NCI-H2227 treated with DMSO at 0.1 percent for 48 hours (cell line): ENCODE data around the gene RAB4B.
A peak's percentile ranks its signal among the peaks of the same experiment; 100 is the strongest.
"Not testable (repeated sequence)": the region's sequence is repeated elsewhere in the genome, so short reads cannot be mapped to it uniquely, and the experiment has no call there.

Source experiments
- DNase-seq: peaks from one replicate; lab custom pipeline; 2025; lab: John Stamatoyannopoulos, UW

Gene RAB4B

DNA sequence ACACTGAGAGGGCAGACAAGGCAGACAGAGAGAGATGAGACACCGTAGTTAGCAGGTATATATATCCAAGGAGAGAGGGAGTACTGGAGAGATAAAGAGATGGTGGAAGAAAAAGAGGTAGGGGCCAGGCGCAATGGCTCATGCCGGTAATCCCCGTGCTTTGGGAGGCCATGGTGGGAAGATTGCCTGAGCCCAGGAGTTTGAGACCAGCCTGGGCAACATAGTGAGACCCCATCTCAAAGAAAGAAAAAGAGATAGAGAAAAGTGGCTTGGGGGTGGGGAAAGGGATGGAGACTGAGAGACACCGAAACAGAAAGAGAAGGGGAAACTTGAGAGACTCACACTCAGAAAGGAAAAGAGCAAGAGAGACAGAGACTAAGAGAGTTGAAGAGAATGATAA lies 2.5 kb downstream of the RAB4B start:
- DNase-seq = no peak

DNA sequence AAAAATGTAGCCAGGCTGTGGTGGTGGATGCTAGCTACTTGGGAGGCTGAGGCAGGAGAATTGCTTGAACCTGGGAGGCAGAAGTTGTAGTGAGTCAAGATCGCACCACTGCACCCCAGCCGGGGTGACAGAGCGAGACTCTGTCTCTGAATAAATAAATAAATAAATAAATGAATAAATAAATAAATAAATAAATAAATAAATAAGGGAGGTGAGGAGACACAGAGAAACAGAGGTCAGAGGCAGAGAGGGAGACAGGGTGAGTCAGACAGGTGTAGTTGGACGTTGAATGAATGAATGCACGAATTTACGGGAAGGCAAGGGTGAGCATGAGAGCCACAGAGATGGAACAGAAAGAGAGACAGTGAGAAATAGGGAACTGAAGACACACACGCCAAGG lies 3.1 kb downstream of the RAB4B start:
- no peak for DNase-seq

DNA sequence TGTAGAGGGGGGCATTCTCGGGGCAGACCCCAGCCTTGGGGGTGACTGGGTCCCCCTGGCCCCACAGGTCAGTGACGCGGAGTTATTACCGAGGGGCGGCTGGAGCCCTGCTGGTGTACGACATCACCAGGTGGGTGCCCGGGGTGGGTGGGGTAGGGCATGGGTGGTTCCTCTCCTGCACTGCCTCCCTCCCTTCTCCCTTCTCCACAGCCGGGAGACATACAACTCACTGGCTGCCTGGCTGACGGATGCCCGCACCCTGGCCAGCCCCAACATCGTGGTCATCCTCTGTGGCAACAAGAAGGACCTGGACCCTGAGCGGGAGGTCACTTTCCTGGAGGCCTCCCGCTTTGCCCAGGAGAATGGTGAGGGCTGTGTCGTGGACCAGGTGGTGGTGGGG lies 5.7 kb downstream of the RAB4B start:
- DNase-seq = no peak

DNA sequence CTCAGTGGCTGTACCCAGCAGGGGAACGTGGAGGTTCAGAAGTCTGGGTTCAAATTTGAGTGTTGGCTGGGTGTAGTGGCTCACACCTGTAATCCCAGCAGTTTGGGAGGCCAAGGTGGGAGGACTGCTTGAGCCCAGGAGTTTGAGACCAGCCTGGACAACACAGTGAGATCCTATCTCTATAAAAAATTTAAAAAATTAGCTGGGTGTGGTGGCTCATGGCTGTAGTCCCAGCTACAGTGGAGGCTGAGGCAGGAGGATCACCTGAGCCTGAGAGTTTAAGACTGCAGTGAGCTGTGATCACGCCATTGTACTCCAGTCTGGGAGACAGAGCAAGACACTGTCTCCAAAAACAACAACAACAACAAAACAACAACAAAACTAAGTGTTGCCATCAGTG lies 6.1 kb downstream of the RAB4B start:
- not testable (repeated sequence) for DNase-seq

DNA sequence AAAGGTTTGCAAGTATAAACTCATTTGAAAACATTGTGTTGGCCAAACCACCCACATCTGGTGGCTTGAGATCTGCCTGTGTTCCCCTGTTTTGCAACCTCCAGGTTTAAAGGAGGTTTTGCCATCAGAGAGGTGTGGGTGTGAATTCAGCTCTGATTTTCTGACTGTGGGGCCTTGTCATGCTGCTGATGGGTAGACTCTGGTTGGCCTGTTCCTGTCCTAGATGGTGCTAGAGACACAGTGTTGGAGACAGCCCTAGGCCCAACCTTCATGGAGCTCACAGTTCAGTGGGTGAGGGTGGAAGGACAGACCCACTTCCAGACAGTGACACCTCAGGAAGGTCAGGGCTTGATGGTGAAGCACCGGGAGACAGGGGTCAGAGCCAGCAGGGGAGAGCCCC lies 7.5 kb downstream of the RAB4B start:
- no peak for DNase-seq

DNA sequence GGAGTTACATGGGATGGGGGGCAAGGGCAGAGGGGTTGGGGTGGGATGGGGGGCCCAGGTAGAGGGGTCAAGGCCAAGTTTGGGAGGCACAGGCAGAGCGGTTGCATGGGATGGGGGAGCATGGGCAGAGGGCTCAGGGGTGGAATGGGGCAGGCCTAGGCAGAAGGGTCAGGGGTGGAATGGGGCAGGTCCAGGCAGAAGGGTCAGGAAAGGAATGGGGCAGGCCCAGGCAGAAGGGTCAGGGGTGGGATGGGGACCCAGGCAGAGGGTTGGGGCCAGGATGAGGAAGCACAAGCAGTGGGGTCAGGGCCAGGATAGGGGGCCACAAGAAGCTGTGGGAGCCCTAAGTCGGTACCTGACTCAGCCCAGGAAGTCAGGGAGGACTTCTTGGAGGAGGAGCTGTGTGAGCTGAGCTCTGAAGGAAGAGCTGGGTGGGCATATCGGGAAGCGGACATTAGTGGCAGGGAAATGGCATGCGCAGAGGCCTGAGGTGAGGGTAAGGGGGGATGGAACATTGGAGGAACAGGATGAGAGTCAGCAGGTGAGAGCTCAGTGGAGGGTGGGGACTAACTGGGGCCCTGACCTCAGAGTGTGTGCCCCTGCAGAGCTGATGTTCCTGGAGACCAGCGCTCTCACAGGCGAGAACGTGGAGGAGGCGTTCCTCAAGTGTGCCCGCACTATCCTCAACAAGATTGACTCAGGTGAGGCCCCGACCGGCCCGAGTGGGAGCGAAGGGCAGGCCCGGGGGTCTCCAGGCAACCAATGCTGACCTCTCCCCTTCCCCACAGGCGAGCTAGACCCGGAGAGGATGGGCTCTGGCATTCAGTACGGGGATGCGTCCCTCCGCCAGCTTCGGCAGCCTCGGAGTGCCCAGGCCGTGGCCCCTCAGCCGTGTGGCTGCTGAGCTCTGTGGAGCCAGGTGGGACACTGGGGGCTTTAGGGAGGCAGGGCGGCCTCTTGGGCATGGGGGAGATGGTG lies 8.3 kb downstream of the RAB4B start:
- DNase-seq = no peak

DNA sequence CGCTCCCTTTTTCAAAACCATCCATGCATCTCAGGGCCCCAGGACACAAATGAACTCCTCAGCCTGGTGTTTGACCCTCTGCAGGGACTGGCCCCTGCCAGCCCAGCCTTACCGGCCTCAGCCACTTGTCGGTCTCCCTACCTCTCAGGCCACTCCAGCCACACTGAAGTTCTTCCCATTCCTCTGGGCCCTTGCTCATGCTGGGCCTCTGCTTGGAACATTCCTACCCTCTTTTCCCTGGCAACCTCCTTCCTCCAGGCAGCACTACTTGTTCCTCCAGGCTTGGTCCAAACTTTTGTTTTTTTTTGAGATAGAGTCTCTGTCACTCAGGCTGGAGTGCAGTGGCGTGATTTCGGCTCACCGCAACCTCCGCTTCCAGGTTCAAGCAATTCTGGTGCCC lies 13.3 kb downstream of the RAB4B start:
- DNase-seq = no peak

DNA sequence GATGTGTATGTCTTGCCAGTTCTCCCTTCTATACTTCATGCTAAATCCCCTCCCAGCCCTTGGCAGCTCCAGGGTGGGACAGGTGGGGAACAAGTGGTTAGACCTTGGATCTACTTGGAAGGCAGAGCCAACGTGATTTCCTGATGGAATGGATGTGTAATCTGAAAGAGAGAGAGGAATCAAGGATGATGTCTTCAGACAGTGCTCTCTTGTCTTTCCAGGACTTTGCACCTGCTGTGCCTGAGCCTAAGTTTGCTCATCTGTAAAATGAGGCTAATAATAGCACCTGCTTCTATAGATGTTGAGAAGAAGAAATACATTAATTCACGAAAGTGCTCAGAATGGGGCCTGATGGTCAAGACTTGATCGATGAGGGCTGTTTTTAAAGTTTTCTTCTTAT lies 13.9 kb downstream of the RAB4B start:
- DNase-seq = no peak

DNA sequence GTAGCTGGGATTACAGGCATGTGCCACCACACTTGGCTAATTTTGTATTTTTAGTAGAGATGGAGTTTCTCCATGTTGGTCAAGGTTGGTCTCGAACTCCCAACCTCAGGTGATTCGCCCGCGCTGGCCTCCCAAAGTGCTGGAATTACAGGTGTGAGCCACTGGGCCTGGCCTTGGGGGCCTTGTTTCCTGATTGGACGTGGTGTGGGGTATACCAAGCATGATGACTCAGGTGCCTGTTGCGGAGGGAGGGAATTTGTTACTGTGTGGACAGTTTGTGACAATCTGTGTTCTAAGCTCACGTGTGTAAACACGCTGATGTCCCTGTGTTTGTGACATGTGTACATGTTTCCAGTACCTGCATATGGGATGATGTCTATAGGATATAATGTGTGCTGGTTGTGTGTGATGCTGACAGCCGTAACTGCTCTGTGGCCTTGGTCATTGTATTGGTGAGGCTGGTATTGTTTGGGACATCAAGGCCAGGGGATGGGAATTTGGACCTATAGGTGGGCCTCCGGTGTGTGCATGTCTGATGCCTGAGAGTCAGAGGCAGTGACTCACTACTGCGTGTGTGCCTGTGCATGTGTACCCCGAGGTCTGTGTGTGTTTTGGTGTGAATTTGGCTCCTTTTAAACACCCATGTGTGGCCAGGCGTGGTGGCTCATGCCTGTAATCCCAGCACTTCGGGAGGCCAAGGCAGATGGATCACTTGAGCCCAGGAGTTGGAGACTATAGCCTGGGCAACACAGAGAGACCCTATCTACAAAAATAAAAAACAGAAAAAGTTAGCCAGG lies 19.3 kb downstream of the RAB4B start:
- no peak for DNase-seq

DNA sequence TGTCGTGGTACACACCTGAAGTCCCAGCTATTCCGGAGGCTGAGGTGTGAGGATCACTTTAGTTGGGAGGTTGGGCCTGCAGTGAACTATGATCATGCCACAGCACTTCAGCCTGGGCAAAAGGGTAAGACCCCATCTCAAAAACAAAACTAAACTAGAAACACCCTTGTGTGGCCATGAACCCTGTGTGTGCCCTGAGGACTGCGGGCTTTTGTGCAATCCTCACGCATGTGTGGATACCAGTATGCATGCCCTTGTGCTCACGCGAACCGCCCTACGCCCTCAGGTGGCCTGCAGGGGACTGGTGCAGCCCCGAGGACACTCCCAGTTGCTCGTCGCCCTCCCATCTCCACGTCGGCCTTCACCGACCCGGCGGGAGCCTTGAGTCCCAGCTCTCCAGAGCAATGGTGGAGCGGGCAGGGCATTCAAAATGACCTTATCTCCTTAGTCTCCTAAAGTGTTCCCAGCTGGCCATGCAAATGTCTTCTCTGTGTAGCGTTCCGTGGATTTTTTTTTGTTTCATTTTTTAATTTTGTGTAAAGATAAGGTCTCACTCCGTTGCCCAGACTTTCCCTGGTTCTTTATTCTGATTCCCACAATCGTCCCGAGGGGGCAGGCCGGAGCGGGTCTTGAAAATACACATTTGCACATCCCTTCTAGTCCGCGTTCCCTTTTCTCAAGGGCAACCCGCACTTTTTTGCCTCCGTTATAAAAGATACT lies 20.1 kb downstream of the RAB4B start:
- DNase-seq = peak; percentile 98

DNA sequence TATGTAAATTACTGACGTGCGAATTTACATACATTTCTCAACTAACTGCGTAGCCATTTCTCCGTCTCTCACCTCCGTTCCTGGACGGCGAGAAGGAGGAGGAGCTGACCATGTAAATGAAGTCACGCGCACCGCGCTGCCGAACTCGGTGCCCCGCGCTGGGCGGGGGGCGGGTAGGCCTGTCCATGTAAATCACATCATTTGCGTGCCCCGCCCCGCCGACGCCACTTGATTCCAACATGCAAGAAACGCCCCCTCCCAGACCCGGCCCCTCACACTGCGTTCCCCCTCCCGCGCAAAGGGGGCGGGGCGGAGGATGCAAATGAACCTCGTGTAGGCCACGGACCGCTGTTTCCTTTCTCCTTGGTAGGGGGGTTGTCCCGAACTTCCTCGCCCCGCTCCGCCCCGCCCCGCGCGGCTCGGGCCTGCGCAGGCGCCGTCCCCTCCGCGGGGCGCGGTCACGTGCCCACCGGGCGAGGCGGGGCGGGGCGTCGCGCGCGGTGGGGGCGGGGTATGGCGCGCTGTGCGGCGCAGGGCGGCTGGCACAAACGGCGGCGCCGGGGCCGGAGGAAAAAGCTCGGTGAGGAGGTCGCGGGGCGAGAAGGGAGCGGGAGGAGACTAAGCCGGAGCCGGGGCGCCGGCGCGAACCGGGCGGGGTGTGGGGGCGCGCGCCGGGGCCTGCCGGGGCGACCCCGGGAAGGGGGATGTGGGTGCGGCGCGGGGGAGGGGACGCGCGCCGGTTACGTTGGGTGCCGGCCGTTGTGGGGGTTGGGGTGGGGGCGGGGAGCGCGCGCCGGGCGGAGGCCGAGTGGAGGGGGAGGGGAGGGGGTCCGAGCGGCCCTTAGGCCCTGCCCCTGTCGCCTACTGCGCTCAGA lies 20.9 kb downstream of the RAB4B start, which contains the start of gene EGLN2:
Gene EGLN2, plus strand, starts transcription at position 509 of the 875 bp plus-strand sequence. CDS start 1,382 bp downstream, outside the sequence.
- peak; percentile 100 for DNase-seq

DNA sequence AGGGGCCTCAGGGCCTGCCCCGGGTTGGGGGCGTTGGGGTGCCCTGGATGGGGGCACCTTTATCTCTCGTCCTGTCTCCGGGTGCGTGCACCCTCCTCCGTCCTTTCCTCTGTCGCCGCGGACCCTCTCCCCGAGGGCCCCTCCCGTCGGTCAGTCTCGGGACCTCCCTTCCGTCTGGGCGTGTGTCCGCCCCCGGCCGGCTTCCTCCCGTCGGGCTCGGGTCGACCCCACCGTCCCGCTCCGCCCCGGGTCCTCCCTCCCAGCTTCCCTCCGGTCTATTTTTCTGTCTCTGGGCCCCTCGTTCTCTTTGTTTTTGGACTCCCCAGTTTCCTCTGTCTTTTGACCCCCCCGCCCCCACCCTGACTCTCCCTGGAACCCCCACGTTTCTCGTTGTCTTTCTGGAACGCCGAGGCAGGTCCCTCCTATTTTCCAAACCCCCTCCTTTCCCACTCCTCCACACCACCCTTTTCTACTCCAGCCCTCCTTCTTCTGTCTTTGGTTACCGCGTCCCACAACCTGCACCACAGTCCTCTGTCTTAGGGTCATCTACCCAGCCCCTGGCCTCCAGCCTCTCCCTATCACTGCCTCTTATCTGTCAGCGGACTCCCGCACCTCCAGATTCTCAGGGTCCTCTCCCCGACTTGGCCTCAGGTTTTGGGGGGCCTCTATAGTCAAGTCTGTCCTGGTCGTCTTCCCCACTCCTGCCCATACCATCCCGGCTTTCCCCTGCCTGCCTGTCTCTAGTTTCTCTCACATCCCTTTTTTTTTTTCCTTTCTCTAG lies 21.7 kb downstream of the RAB4B start:
- DNase-seq = no peak

DNA sequence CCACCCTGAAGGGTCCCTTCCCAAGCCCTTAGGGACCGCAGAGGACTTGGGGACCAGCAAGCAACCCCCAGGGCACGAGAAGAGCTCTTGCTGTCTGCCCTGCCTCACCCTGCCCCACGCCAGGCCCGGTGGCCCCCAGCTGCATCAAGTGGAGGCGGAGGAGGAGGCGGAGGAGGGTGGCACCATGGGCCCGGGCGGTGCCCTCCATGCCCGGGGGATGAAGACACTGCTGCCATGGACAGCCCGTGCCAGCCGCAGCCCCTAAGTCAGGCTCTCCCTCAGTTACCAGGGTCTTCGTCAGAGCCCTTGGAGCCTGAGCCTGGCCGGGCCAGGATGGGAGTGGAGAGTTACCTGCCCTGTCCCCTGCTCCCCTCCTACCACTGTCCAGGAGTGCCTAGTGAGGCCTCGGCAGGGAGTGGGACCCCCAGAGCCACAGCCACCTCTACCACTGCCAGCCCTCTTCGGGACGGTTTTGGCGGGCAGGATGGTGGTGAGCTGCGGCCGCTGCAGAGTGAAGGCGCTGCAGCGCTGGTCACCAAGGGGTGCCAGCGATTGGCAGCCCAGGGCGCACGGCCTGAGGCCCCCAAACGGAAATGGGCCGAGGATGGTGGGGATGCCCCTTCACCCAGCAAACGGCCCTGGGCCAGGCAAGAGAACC lies 22.4 kb downstream of the RAB4B start:
- DNase-seq = no peak

DNA sequence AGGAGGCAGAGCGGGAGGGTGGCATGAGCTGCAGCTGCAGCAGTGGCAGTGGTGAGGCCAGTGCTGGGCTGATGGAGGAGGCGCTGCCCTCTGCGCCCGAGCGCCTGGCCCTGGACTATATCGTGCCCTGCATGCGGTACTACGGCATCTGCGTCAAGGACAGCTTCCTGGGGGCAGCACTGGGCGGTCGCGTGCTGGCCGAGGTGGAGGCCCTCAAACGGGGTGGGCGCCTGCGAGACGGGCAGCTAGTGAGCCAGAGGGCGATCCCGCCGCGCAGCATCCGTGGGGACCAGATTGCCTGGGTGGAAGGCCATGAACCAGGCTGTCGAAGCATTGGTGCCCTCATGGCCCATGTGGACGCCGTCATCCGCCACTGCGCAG lies 22.9 kb downstream of the RAB4B start:
- no peak for DNase-seq

DNA sequence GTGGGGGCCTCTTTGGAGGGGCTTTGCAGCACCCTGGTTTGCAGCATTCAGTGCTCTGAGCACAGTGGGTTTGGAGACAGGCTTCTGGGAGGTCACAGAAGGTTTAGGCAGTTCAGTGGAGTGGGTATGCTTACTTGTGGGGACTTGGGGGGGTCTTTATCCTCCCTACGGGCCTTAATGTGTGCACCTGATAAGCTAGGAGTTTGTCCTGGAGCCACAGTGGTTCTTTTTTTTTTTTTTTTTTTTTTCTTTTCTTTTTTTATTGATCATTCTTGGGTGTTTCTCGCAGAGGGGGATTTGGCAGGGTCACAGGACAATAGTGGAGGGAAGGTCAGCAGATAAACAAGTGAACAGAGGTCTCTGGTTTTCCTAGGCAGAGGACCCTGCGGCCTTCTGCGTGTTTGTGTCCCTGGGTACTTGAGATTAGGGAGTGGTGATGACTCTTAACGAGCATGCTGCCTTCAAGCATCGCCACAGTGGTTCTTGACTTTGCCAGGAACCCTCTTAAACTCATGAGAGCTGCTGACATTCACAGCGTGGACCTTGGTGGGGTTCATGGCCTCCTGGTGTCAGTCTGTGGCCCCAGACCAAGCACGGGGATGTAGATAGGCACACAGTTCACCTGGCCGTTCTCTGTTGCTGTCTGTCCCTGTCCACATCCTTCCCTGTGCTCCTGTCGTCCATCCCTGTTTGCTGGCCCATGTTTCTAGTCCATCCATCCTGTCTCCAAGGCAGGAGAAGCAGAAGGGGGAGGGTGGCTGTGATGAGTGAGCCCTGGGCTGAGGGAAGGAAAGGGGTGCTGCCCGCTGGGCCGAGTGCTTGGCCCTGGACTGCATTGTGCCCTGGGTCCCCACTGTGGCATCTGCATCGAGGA lies 23.6 kb downstream of the RAB4B start:
- DNase-seq = no peak

DNA sequence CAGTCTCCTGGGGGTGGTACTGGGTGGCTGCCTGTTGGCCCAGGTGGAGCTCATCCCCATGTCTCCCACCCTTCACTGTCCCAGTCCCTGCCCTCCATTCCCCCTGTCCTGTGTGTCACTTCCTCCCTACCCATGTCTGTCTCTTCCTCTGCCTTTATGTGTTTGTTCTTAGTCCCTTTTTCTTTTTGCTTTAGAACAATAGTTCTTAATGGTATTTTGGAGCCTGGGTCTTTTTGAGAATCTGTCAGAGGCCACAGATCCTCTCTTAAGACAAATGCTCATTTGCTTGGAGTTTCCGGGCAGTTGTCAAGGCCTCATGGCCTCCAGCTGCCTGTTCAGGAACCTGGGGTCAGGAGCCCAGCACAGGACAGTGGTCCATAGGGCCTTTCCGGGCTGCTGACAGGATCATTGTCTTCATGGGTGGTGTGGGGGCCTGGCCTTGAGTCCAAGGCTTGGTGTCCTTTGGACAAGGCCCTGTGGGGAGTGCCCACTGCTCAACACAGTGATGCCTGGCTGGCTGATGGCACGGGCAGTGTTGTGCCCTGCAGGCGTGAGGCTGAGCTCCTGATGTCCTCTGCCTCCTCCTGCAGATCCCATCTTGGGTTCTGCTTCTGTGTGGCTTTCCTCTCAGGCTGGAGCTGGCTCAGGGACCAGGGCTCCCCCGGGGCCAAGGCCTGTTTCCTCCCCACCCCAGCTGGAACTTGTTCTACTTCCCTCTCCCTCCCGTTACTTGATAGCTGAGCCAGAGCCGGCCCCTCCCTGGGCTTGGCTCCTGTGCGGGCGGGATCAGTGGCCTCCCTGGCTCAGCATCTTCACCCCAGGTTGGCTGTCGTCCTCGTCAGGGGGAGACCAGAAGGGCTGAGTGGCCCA lies 24.5 kb downstream of the RAB4B start:
- no peak for DNase-seq

DNA sequence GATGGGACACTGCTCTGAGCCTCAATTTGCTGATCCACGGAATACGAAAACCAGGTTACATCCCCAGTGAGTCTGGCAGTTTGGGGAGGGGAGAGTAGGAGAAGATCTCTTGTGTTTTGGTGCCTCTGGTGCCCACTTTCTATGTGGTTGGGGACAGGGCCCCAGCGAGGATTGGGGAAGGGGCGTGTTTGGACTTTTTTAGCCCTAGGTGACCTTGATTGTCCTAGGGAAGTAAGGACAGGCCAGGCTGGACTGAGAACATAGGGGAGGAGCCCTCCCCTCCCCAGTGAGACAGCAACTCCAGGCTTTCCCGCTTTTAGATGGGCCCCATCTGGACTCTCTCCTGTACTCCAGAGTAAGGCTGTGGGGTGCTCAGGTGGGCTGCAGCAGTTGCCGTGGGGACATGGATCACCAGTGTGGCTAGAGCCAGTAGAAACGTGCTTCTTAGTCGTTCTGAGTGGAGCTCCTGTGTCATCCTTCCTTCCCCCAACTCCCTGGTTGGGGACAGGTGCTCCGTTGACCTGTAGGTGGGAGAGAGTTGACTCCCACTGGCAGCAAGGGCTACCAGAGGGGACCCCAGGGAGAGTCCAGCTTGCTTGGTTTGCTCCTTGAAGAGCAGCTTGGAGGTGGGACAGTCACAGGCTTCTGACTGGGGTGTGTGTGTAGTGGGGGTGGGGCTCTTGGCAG lies 25.3 kb downstream of the RAB4B start:
- DNase-seq = no peak
